Glutamatergic neuron (in vitro differentiated cells): Measurements from ENCODE around the gene PEX7. TPM values are rescaled to one million over a fixed set of nuclear protein-coding genes. Genes with fewer than 3 reads are reported as not detected.
"Not testable (repeated sequence)": the region's sequence is repeated elsewhere in the genome, so short reads cannot be mapped to it uniquely, and the experiment has no call there.

Experiments used
- DNase-seq: peaks from one replicate; pipeline ENCODE4 v3.0.0; 2022
- H3K27ac Mint-ChIP-seq: one replicate; pipeline ENCODE4 v1.8.0; 2020; ENCODE audit warnings: mild to moderate bottlenecking, mixed read lengths, inconsistent platforms; ENCODE audit not compliant: unreplicated experiment
- H3K27me3 Mint-ChIP-seq: one replicate; pipeline ENCODE4 v1.8.0; 2020; ENCODE audit warnings: mild to moderate bottlenecking, moderate library complexity, mixed read lengths, inconsistent platforms; ENCODE audit not compliant: unreplicated experiment
- H3K36me3 Mint-ChIP-seq: one replicate; pipeline ENCODE4 v1.8.0; 2020; ENCODE audit warnings: mild to moderate bottlenecking, mixed read lengths, inconsistent platforms; ENCODE audit not compliant: unreplicated experiment
- H3K4me1 Mint-ChIP-seq: one replicate; pipeline ENCODE4 v1.8.0; 2020; ENCODE audit warnings: mild to moderate bottlenecking, low read depth, mixed read lengths, inconsistent platforms; ENCODE audit not compliant: unreplicated experiment
- H3K4me3 Mint-ChIP-seq: one replicate; pipeline ENCODE4 v1.8.0; 2020; ENCODE audit warnings: mild to moderate bottlenecking, mixed read lengths, inconsistent platforms; ENCODE audit not compliant: unreplicated experiment
- H3K9me3 Mint-ChIP-seq: one replicate; pipeline ENCODE4 v1.8.0; 2020; ENCODE audit warnings: mild to moderate bottlenecking, moderate library complexity, mixed read lengths, inconsistent platforms; ENCODE audit not compliant: unreplicated experiment
- CTCF ChIP-seq: fragments of 200-600 bp; sonication (generic); IDR thresholded peaks from one replicate; pipeline ENCODE4 v1.5.0; 2021; ENCODE audit not compliant: partially characterized antibody, unreplicated experiment
- total RNA-seq: library from RNA; stranded (reverse); fragmentation: NEBNext Ultra II Directional; extraction: Animal tissue kit (Norgen Biotek cat#: 25700); gene quantifications from one replicate; pipeline ENCODE4 v1.2.1, GENCODE V29; 2021; ENCODE audit not compliant: unreplicated experiment

The PEX7 gene
- total RNA-seq, 1 donor from 2014 or later = 4.1 TPM

- Mint-ChIP-seq H3K9me3 (peaks cover 5% of the 10 kb centered on the region), H3K4me1 (no peaks in the 10 kb centered on the region), H3K27me3 (no peaks in the 10 kb centered on the region), H3K27ac (no peak overlapping the region), H3K36me3 (peaks cover 8% of the 10 kb centered on the region), H3K4me3 (no peak overlapping the region)
- no peak for TF ChIP-seq CTCF
- no peak for DNase-seq
Measured at GRCh38 chr6:136945711-136946121, 123.3 kb downstream of the PEX7 start.

GRCh38 chr6:136947037-136947436 is 124.6 kb downstream of the PEX7 start:
- Mint-ChIP-seq H3K4me1 (no peaks in the 10 kb centered on the region), H3K27ac (no peak overlapping the region), H3K36me3 (peaks cover 8% of the 10 kb centered on the region)

GRCh38 chr6:136949957-136950356 is 127.6 kb downstream of the PEX7 start:
- H3K27me3 Mint-ChIP-seq, H3K4me1 Mint-ChIP-seq, H3K36me3 Mint-ChIP-seq, H3K4me3 Mint-ChIP-seq, H3K27ac Mint-ChIP-seq, DNase-seq, H3K9me3 Mint-ChIP-seq: not testable (repeated sequence)

More at GRCh38 chr6:136947037-136947436, 124.6 kb downstream of the PEX7 start:
- no peak overlapping the region for H3K4me3 Mint-ChIP-seq
- H3K9me3 Mint-ChIP-seq = peaks cover 5% of the 10 kb centered on the region
- DNase-seq = no peak
- no peak for TF ChIP-seq CTCF
- H3K27me3 Mint-ChIP-seq = no peaks in the 10 kb centered on the region

- Mint-ChIP-seq H3K9me3 (peaks cover 5% of the 10 kb centered on the region), H3K27ac (no peak overlapping the region), H3K27me3 (peaks cover 2% of the 10 kb centered on the region), H3K36me3 (peaks cover 8% of the 10 kb centered on the region), H3K4me1 (no peaks in the 10 kb centered on the region), H3K4me3 (no peak overlapping the region)
- TF ChIP-seq CTCF = no peak
- no peak for DNase-seq
Measured at GRCh38 chr6:136950436-136951126, 128.2 kb downstream of the PEX7 start.

- H3K4me3 Mint-ChIP-seq = no peak overlapping the region
- H3K27ac Mint-ChIP-seq = no peak overlapping the region
- H3K9me3 Mint-ChIP-seq = peaks cover 5% of the 10 kb centered on the region
- DNase-seq = no peak
- peaks cover 8% of the 10 kb centered on the region for H3K36me3 Mint-ChIP-seq
- peaks cover 3% of the 10 kb centered on the region for H3K4me1 Mint-ChIP-seq
- no peak for TF ChIP-seq CTCF
- peaks cover 2% of the 10 kb centered on the region for H3K27me3 Mint-ChIP-seq
Measured at GRCh38 chr6:136952714-136953260, 130.4 kb downstream of the PEX7 start.
